SHP77 treated with DMSO at 0.1 percent for 48 hours (cell line): ENCODE data around the gene NELFE.
"Not testable (repeated sequence)": the region's sequence is repeated elsewhere in the genome, so short reads cannot be mapped to it uniquely, and the experiment has no call there.

Source experiments
- DNase-seq: peaks from one replicate; lab custom pipeline; 2025; lab: John Stamatoyannopoulos, UW

NELFE gene

GRCh38 chr6:31919624-31920303 lies 39.0 kb downstream of the NELFE start:
- DNase-seq: no peak

- DNase-seq: no peak
Observed at GRCh38 chr6:31918069-31918720, 40.6 kb downstream of the NELFE start.

GRCh38 chr6:31915756-31916155 lies 43.0 kb downstream of the NELFE start:
- DNase-seq: no peak

GRCh38 chr6:31915351-31915750 lies 43.4 kb downstream of the NELFE start:
- DNase-seq: no peak

- DNase-seq: no peak
Observed at GRCh38 chr6:31911826-31912585, 46.8 kb downstream of the NELFE start.

GRCh38 chr6:31909298-31909697 lies 49.5 kb downstream of the NELFE start:
- DNase-seq: not testable (repeated sequence)

GRCh38 chr6:31908791-31909190 lies 50.0 kb downstream of the NELFE start:
- no peak for DNase-seq

- DNase-seq: not testable (repeated sequence)
Observed at GRCh38 chr6:31908255-31908654, 50.5 kb downstream of the NELFE start.

GRCh38 chr6:31907158-31907813 lies 51.5 kb downstream of the NELFE start:
- no peak for DNase-seq

- DNase-seq: not testable (repeated sequence)
Observed at GRCh38 chr6:31906727-31907126, 52.0 kb downstream of the NELFE start.

GRCh38 chr6:31906122-31906521 lies 52.6 kb downstream of the NELFE start:
- DNase-seq: no peak

- DNase-seq: no peak
Observed at GRCh38 chr6:31905041-31905440, 53.7 kb downstream of the NELFE start.

GRCh38 chr6:31903957-31904356 lies 54.8 kb downstream of the NELFE start:
- no peak for DNase-seq
